Central memory CD4-positive, alpha-beta T cell (primary cell): ENCODE measurements around the gene TIAM2.
"Not testable (repeated sequence)": the region's sequence is repeated elsewhere in the genome, so short reads cannot be mapped to it uniquely, and the experiment has no call there.

Experiments
- DNase-seq: peaks from one replicate; pipeline ENCODE4 v3.0.0; 2022

TIAM2 gene

DNA sequence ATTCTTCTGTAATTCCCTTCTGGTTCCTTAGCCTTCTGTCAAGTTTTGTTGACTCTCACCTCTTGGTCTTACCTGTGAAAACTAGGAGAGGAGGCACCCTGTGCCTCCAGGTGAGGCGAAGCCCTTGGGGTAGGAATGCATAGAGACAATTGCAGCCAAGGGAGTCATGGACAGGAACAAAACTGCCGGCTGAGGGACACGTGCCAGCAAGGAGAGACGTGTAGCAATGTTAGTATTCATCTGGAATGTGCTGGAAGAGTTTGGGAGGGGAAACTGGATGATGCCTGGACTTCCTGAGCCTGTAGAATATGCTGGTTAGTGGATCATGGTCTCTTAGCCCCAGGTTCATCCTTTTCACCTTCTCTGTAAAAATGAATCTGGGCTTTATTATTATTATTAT is 3.9 kb upstream of the TIAM2 start:
- no peak for DNase-seq

DNA sequence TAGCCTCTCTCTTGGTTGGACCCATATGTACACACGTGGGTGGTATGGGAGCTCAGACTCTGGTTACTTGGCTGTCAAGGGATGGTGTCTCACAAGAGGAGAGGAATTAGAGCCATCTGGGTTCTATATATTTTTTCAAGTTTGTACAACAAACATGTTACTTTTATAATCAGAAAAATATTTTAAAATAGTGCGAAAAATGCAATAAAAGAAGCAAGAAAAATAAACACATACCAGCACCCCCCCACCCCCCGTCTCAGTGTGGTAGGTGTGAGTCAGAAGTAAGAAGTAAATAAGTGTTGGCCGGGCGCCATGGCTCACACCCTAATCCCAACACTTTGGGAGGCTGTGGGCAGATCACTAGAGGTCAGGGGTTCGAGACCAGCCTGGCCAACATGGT is 2.1 kb upstream of the TIAM2 start:
- DNase-seq, result no peak

DNA sequence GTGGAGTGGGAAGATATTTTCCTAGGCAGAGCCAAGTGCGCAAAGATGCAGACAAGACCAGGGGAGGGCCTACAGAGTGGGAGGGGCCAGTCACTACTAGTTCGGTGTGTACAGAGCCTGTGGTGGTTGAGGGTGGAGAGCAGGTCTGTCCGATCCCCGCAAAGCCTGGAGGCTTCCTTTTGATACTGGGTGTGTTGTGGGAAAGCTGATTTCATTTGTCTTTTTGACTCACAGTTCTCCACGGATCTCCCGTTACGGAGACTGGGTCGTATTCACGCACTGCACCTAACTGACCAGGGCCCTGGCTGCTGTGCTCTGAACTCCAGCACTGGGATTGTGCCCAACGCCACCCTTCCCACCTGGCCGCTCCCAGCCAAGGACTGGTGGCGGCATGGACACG is 1.4 kb upstream of the TIAM2 start:
- no peak for DNase-seq

DNA sequence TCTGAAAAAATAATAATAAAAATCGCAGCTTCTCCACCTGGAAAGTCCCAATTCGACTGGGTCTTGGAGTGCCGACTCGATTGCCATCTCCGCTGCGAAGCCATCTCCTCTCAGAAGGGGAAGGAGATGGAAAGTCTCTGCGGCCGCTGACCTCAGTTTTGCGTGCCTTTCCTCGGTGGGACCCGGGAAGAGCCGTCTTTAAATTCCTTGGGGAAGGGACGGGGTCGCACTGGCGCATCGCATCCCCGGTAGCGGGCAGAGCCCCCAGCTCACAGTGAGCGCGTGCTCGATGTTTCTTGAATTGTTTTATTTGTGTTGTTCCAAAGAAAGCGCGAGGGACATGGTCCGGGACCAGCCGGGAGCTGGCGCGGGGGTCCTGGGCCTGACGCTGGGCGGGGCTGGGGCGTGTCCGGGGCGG is 270 bp upstream of the TIAM2 start:
- no peak for DNase-seq

DNA sequence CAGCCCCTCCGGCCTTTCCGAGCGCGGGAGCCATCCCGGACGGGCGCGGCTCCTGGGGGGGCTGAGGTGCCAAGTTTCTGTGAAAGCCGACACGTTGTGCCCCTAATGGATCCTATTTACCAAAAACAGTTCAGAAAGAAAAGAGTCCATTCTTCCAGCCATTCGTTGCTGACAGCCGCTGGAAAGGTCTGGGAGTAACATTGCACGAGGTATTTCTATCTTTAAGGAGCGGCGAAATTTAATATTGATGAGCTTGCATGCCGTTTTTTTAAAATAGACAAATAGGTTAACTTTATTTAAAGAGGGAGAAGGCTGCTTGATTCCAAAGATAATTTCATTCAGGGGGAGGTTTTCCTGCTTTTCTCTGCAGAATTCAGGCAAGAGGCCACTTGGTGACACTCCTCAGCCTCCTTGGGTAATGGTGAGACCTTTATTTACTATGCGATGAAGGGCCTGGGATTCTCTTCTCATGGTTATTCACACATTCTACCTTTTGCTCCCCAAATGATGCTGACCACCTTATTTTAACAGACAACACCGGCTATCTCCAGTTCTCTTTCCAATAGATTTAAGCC is 988 bp downstream of the TIAM2 start:
- DNase-seq, result no peak

DNA sequence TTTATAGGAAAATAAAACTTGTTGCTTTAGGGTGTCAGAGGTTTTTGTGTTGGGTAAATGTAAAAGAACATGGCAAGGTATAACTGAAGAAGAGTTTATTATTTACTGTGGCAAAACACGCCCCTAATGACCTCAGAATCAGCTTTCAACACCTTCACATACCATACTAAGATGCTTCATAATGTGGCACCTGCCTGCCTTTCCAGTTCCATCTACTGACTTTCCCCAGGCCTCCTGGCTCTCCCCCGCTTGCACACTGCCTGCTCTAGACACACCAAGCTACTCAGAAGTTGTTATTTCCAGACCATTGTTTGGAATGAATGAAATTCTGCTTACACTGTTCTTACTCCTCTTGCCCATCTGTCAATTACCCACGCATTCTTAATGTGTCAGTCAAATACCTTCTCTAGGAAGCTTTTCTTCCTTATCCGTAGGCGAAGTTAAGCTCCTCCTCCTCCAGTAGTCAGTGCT is 1.8 kb downstream of the TIAM2 start:
- DNase-seq, result no peak

DNA sequence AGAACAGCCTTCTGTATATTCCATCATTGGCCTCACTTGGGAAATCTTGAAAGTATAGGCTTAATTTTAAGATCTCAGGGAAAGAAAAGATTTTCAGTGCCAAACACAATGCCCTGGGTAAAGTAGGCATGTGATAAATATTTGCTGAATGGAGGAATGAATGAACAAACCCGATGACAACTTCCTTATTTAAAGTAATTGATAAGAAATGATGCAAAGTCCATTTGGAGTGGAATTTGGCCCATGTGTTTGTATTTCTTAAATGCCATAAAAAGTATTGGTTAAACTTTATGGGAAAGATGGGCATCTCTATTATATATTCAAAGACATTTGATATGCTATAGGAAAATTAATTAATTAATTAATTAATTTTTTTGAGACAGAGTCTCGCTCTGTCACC is 3.7 kb downstream of the TIAM2 start:
- no peak for DNase-seq

DNA sequence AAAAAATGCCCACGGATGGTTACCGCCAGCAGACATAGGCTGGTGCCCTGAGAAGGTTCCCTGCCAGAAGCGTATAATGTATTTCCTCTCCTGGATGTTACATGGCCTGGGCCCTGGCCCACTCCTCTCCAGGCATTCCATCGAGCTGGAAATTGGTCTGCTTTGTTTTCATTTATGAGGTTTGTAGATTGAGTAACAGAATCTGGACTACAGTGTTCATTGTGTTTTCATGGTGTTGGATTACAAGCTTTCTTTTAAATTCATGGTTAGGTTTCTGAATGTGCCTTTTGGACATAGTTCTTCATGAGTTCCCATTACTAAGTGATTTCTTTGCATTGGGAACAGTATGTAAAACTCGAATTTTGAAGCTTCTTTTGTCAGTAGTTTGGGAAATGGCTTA is 6.4 kb downstream of the TIAM2 start:
- no peak for DNase-seq

DNA sequence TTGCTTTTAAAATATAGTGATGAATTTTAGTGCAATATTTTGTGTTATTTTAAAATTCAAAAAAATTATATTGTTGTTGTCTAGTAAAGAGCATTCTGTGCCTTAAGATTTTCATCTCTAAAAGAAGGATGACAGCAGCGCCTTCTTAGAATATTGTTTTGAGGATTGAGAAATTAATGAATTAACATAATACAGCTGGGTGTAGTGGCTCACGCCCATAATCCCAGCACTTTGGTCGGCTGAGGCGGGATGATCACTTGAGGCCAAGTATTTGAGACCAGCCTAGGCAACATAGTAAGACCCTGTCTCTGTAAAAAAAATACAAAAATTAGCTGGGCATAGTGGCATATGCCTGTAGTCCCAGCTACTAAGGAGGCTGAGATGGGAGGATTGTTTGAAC is 6.8 kb downstream of the TIAM2 start:
- no peak for DNase-seq

DNA sequence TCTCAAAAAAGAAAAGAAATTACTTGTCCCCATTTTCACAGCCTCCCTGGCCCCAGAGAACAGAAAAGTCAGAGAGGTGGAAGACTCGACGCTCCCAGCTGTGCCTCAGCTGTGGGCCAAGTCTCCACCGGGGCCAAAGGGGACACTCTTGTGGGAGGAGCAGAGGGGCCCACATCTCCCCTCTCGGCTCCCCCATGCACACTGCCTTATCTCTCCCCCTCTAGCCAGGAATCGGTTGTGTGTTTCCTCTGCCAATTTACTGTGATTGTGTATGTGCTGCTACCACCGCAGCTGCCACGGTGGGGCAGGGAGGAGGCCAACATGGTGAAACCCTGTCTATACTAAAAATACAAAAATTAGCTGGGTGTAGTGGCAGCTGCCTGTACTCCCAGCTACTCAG is 8.4 kb downstream of the TIAM2 start:
- no peak for DNase-seq

DNA sequence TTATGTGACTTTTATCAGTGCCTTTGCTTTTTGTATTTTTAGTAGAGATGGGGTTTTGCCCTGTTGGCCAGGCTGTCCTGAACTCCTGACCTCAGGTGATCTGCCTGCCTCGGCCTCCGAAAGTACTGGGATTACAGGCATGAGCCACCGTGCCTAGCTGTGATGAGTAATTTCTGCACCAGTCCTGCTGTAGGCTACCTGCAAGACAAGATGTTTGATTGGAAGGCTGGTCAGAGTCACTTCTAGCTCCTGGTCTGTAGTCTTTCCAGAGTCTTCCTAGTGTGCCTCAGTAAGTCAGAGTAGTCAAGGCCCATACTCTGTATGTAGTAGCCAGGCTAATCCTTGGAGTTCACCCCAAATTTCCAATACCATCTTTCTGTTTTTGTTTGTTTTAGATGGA is 8.9 kb downstream of the TIAM2 start:
- no peak for DNase-seq

DNA sequence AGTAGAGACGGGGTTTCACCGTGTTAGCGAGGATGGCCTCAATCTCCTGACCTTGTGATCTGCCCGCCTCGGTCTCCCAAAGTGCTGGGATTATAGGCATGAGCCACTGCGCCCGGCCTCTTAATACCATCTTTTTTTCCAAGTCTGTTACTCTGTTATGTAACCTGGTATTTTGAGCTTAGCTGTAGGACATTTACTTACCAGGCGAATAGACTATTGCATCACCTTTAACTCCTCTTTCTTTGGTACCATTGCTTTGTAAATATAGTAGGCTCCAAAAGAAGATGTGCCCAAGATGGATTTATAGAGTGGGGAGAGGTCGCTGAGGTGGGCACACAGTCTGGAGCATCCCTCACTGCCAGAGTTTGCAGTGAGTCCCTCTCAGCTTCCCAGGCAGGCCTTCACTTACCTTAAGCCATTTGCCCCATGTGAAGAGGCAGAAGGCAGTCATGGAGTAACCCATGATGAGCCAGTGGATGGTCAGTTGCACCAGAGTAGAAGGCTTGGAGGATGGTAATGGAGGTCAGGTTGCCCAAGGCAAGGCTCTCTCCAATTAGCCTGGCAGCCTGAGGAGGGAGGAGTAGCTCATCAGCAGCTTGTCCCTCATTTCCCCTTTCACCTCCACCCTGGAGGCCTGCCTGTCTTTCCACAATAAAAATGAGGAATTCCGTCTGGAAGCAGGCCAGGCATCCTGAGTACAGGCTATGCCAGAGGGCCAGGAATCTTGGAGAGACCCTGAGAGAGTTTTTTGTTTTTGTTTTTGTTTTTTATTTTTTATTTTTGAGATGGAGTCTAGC is 9.7 kb downstream of the TIAM2 start:
- DNase-seq, result no peak

DNA sequence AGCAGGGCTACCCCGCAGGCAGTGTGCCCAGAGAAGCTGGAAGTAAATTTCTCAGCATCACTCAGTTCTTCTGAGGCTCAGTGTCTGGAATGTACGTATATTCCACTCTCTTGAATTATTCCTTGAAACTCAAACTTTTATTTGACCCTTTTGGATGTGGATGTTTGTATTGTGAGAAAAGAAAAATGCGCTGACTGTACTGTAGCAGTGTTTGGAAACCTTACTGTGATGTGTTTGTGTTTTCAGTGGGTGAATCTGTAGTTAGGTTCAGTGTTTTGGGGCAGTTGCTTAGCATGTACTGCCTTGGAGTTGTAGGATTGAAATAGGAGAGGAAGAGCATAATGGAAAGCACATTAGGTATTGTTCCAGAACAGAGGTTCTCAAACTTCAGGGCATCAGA is 13.5 kb downstream of the TIAM2 start:
- DNase-seq, result no peak

DNA sequence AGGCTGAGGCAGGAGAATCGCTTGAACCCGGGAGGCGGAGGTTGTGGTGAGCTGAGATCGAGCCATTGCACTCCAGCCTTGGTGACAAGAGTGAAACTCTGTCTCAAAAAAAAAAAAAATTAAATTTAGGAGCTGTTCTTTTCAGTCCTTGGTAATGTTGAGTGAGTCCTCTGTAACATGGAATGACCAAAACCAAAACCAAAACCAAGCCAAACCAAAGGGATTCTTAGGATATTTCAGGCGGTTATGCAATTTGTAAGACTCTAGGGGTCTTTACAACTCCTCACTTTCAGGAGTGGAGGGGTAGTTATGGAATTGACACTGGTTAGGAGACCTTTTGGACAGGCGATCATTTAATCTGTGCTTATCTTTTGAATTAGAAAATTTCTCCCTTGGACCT is 15.8 kb downstream of the TIAM2 start:
- no peak for DNase-seq

DNA sequence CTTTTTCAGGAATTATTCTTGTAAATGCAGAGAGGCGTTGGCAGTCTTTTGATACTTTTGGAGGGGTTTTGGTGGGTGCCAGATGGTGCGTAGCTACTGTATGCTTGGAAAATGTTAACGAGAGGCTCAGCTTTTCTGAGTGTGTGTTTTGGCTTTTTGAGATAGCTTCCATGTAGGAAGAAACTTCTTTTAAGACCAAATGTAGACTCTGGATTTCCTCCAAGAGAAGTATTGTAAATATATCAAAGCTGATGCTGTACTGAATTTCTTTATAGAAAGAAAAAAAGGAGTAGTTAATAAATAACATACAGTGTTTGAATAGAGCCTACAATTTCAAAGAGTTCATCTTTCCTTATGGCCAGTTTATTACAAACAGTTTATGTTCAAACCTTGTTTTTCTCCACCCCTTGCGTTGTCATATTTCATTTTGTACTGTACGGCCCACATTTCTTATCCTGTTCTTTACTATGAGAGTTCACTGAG is 16.7 kb downstream of the TIAM2 start:
- no peak for DNase-seq

DNA sequence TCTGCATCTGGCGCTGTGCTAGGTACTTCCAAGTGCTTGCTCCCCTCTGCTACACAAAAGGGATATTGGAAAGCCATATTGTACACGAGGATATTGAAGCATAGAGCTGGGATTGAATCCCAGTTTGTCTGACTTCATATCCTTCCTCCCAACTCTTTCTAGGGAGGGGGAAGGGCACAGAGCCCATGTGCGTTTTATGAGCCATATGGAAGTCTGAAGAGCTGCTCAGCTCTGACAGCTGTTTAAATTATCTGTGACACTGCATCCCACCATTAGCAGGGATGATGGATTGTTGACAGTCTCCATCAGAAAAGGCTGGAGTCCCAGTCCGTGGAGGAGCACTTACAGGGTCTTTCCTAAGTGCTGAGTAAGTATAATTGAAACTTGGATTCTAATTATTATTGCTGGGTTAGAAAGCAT is 18.4 kb downstream of the TIAM2 start:
- DNase-seq, result no peak

DNA sequence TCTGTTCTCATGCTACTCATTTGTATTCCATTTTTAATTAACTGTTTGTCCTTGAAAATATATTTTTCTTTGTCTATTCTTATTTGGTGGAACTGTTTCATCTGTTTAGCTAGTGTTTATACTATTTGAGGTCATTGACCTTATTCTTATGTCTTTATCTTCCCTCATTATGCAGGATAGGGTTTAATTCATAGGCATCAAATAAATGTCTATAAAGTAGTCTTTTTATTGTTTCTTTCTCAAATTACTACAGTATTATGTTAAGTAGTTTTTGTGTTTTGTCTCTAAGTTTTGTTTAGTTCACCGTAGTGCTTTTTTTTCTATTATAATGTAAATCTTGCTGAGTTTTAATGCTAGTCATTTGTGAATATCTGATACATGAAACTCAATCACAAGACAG is 19.0 kb downstream of the TIAM2 start:
- DNase-seq, result no peak

DNA sequence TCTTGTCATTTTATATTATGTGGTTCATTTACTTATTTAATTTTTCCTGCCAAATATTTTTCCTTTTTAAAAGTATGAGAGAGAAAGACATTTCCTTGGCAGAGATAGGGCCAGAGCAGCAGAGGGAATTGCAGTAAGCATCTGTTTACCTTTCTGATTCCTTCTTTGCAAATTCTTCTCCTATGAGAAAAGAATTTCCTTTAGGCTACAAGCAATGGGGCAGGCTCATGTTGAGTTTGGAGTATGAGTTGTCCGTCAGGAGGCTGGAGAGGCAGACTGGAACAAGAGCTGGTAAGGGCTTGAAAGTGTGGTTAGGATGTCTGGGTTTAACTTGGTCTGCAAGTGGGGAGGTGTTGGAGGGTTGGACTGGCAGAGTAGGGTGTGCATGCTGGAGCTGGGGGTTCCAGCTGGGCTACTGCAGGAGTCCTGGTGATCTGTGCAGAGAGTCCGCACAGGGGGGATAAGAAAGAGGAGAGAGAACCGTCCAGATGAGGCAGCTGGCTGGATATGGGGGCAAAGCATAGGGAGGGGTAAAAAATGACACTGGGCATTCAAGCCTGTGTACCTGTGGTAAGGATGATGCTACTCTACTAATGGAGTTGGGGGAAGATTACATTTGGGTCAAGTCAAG is 19.7 kb downstream of the TIAM2 start:
- DNase-seq, result no peak

DNA sequence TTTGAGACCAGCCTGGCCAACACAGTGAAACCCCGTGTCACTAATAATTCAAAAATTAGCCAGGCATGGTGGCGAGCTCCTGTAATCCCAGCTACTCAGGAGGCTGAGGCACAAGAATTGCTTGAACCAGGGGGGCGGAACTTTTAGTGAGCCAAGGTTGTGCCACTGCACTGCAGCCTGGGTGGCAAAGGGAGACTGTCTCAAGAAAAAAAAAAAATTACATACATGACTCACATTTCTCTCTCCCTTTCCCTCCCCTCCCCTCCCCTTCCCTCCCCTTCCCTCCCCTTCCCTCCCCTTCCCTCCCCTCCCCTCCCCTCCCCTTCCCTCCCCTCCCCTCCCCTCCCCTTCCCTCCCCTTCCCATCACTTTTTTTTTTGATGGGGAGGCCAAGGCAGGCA is 23.3 kb downstream of the TIAM2 start:
- not testable (repeated sequence) for DNase-seq

DNA sequence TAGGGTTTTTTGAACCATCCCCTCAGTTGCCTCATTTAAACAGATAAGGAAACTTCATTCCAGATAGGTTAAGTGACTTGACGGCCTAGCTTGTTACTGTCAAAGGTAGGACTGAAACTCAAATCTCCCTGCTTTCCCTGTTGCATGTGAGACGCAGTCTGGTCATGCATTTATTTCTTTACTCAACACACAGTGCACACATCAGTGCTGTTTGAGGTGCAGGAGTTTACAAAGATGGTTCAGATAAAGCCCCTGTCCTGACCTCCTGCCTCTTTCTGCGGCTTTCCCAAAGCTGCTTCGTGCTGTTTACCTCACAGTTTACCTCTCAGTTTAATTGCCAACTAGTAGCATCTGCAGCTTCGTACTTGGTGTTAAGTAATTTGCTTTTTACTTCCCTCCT is 26.6 kb downstream of the TIAM2 start:
- no peak for DNase-seq

DNA sequence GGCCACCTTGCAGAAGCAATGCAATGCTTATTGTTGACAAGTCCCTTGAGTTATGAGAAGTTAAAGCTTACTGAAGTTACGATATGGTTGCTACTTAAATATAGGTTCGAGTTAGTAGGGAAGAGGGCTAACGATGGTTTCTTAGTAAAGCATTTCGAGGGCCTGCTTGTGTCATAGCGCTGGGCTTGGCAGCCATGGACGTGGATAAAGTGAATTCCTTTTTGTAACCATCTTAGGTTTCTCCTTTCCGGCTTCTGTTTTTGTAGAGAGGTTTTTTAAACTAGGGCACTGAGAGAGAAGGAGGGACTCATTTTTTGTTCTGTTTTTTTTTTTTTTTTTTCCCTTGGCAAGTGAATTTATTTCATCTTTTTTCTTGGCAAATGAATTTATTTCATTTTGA is 27.6 kb downstream of the TIAM2 start:
- DNase-seq, result no peak

DNA sequence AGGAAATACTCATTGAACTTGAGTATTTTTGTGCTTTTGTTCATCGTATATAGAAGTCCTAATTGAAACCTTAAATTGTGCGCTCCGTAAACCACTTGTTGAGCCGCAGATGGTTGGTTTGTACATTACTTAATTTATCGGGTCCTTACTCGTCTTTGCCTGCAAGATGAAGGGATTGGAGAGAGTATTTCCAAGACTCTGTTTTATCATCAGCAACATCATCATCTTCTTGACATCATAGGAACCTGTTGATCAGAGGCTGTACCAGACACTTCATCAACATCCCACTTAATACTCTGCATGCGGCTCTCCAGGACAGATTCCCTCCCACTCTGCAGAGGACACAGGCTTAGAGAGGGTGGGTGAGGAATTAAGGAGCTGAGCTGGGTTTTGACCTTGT is 28.6 kb downstream of the TIAM2 start:
- no peak for DNase-seq

DNA sequence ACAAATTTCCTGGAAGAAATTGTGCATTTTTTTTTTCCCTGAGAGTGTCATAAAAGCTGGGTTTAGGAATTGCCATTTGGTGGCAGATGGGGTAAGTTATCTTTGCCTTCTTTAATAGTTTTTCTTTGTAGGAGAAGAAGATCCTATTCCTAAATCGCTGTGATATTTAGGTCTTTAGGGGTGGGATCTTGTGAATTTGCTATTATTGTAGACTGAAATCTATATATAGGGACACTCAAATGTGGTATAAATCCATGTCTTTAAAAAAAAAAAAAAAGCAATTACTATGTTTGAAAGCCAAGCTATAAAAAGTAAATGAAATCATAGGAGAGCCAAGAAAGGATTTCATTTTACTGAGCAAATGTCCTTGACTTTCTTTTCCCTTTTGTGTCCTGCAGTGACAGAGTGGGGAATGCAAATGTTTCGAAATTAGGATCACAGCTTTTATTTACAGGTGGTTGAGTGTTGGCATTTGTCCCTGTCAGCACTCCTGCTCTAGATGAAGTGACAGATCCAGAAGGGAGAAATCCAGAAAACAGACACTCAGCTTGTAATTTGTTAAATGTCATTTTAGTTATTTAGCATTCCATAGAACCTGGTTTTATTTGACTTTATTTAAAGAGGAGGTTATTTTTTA is 29.4 kb downstream of the TIAM2 start:
- no peak for DNase-seq
